ENCODE data around the gene IMPACT.

The IMPACT gene

GRCh38 chr18:24470805-24471204 is 44.3 kb downstream of the IMPACT start:
- Histone ChIP-seq H3K27me3 (replicated peaks) (no peaks in the 10 kb centered on the region), H3K27ac (no peak overlapping the region), H3K36me3 (replicated peaks) (no peaks in the 10 kb centered on the region), H3K4me3 (ENCODE audit: low read depth, low read length) (no peak overlapping the region)
- TF ChIP-seq CTCF (IDR thresholded peaks at IDR 0.05; ENCODE audit: low read depth, low read length, missing control alignments), result no peak
- no peak for DNase-seq
- in situ Hi-C loops (cut with HindIII; ENCODE audit: low pct_ligation_motif_present, low sequenced_read_pairs), result no loop called here

GRCh38 chr18:24472591-24472990 is 46.1 kb downstream of the IMPACT start:
- no peak for TF ChIP-seq CTCF (IDR thresholded peaks at IDR 0.05; ENCODE audit: low read depth, low read length, missing control alignments)
- no peaks in the 10 kb centered on the region for H3K36me3 ChIP-seq (replicated peaks)
- in situ Hi-C loops (cut with HindIII; ENCODE audit: low pct_ligation_motif_present, low sequenced_read_pairs), result no loop called here
- no peak for DNase-seq
- no peak overlapping the region for H3K27ac ChIP-seq
- H3K4me3 ChIP-seq (ENCODE audit: low read depth, low read length), result no peak overlapping the region
- H3K27me3 ChIP-seq (replicated peaks), result no peaks in the 10 kb centered on the region

GRCh38 chr18:24474406-24474805 is 47.9 kb downstream of the IMPACT start:
- H3K27me3 ChIP-seq (replicated peaks), result no peaks in the 10 kb centered on the region
- no peak overlapping the region for H3K4me3 ChIP-seq (ENCODE audit: low read depth, low read length)
- H3K36me3 ChIP-seq (replicated peaks), result no peaks in the 10 kb centered on the region
- no peak for TF ChIP-seq CTCF (IDR thresholded peaks at IDR 0.05; ENCODE audit: low read depth, low read length, missing control alignments)
- H3K27ac ChIP-seq, result no peak overlapping the region
- no peak for DNase-seq
- in situ Hi-C loops (cut with HindIII; ENCODE audit: low pct_ligation_motif_present, low sequenced_read_pairs), result no loop called here

- in situ Hi-C loops (cut with HindIII; ENCODE audit: low pct_ligation_motif_present, low sequenced_read_pairs), result no loop called here
These were observed 49.6 kb downstream of the IMPACT start for GRCh38 chr18:24475926-24476589.

GRCh38 chr18:24479371-24479770 is 52.9 kb downstream of the IMPACT start:
- no peak for TF ChIP-seq CTCF (IDR thresholded peaks at IDR 0.05; ENCODE audit: low read depth, low read length, missing control alignments)
- Histone ChIP-seq H3K27me3 (replicated peaks) (no peaks in the 10 kb centered on the region), H3K27ac (no peak overlapping the region), H3K36me3 (replicated peaks) (no peaks in the 10 kb centered on the region), H3K4me3 (ENCODE audit: low read depth, low read length) (no peak overlapping the region)
- DNase-seq, result no peak
- in situ Hi-C loops (cut with HindIII; ENCODE audit: low pct_ligation_motif_present, low sequenced_read_pairs), result no loop called here

More at GRCh38 chr18:24475926-24476589, 49.6 kb downstream of the IMPACT start:
- Histone ChIP-seq H3K36me3 (replicated peaks) (no peaks in the 10 kb centered on the region), H3K27me3 (replicated peaks) (no peaks in the 10 kb centered on the region), H3K27ac (no peak overlapping the region), H3K4me3 (ENCODE audit: low read depth, low read length) (no peak overlapping the region)
- DNase-seq, result no peak
- no peak for TF ChIP-seq CTCF (IDR thresholded peaks at IDR 0.05; ENCODE audit: low read depth, low read length, missing control alignments)

GRCh38 chr18:24482821-24483220 is 56.4 kb downstream of the IMPACT start:
- in situ Hi-C loops (cut with HindIII; ENCODE audit: low pct_ligation_motif_present, low sequenced_read_pairs), result no loop called here
- H3K27me3 ChIP-seq (replicated peaks), result no peaks in the 10 kb centered on the region
- H3K36me3 ChIP-seq (replicated peaks), result no peaks in the 10 kb centered on the region
- TF ChIP-seq CTCF (IDR thresholded peaks at IDR 0.05; ENCODE audit: low read depth, low read length, missing control alignments), result no peak
- no peak for DNase-seq
- no peak overlapping the region for H3K27ac ChIP-seq
- no peak overlapping the region for H3K4me3 ChIP-seq (ENCODE audit: low read depth, low read length)

Data from brain microvascular endothelial cell (primary cell).